C4-2B (cell line): ENCODE results near the gene AHCYL1.

Experiments
- CTCF ChIP-seq: fragments of 450-650 bp; conservative IDR thresholded peaks from 2 replicates; pipeline ENCODE4 v1.5.1; 2017; ENCODE audit warnings: mild to moderate bottlenecking
- ZFX ChIP-seq: fragments of 450-650 bp; IDR thresholded peaks from 2 replicates; pipeline ENCODE4 v1.6.1; 2017

GRCh38 chr1:110003747-110004428 lies 19.3 kb downstream of the AHCYL1 start:
- TF ChIP-seq CTCF (no peak), ZFX (no peak)
